ENCODE results near the gene ARMH4. TPM values are rescaled to one million over a fixed set of nuclear protein-coding genes. Genes with fewer than 3 reads are reported as not detected.

Gene ARMH4
- total RNA-seq, 2 donors from 2014 or later: 17.3 to 30.7 TPM

- WGBS, 2 experiments (ENCODE audit: insufficient coverage in 1 of 2, insufficient read length in 1 of 2): 75 to 100% methylated on average over 1 of the region's 1 CpG
- Mint-ChIP-seq H3K9me3 (no peaks in the 10 kb centered on the region), H3K4me3 (no peak overlapping the region), H3K27me3 (ENCODE audit: insufficient read depth) (peaks cover 6% of the 10 kb centered on the region), H3K36me3 (ENCODE audit: low read depth) (no peaks in the 10 kb centered on the region), H3K4me1 (peaks cover 11% of the 10 kb centered on the region), H3K27ac (no peak overlapping the region)
- H3K27me3 ChIP-seq (ENCODE audit: control insufficient read depth, insufficient read depth, low read length, poor library complexity, severe bottlenecking): peaks cover 6% of the 10 kb centered on the region
- no peaks in the 10 kb centered on the region for H3K4me1 ChIP-seq (ENCODE audit: control insufficient read depth, insufficient read depth, low read length)
- H3K4me3 ChIP-seq (ENCODE audit: low read length): no peak overlapping the region
- H3K36me3 ChIP-seq (ENCODE audit: control insufficient read depth, insufficient read depth, low read length): no peaks in the 10 kb centered on the region
- H3K9me3 ChIP-seq (ENCODE audit: control insufficient read depth, low read length): no peaks in the 10 kb centered on the region
- H3K9ac ChIP-seq (ENCODE audit: extremely low read depth, low read length, poor library complexity, severe bottlenecking): no peak overlapping the region
- H3K27ac ChIP-seq (ENCODE audit: low read depth, low read length): no peak overlapping the region
- DNase-seq: no peak
- no peak for TF ChIP-seq CTCF (conservative IDR thresholded peaks at IDR 0.05)
Measured at GRCh38 chr14:58196198-58196597, 44.2 kb upstream of the ARMH4 start.

GRCh38 chr14:58193542-58193941, 41.5 kb upstream of the ARMH4 start:
- H3K27ac ChIP-seq (ENCODE audit: low read depth, low read length): no peak overlapping the region
- 89 to 90% methylated on average over 1 to 2 of the region's 2 CpGs for WGBS, 2 experiments (ENCODE audit: insufficient coverage in 1 of 2, insufficient read length in 1 of 2)
- no peak overlapping the region for H3K9ac ChIP-seq (ENCODE audit: extremely low read depth, low read length, poor library complexity, severe bottlenecking)
- H3K36me3 Mint-ChIP-seq (ENCODE audit: low read depth): no peaks in the 10 kb centered on the region
- peaks cover 7% of the 10 kb centered on the region for H3K4me1 Mint-ChIP-seq
- H3K9me3 Mint-ChIP-seq: no peaks in the 10 kb centered on the region
- no peaks in the 10 kb centered on the region for H3K4me1 ChIP-seq (ENCODE audit: control insufficient read depth, insufficient read depth, low read length)
- H3K36me3 ChIP-seq (ENCODE audit: control insufficient read depth, insufficient read depth, low read length): no peaks in the 10 kb centered on the region
- H3K4me3 ChIP-seq (ENCODE audit: low read length): no peak overlapping the region
- H3K9me3 ChIP-seq (ENCODE audit: control insufficient read depth, low read length): no peaks in the 10 kb centered on the region
- no peak overlapping the region for H3K4me3 Mint-ChIP-seq
- no peak overlapping the region for H3K27ac Mint-ChIP-seq
- peaks cover 6% of the 10 kb centered on the region for H3K27me3 Mint-ChIP-seq (ENCODE audit: insufficient read depth)
- peaks cover 6% of the 10 kb centered on the region for H3K27me3 ChIP-seq (ENCODE audit: control insufficient read depth, insufficient read depth, low read length, poor library complexity, severe bottlenecking)
- DNase-seq: no peak
- no peak for TF ChIP-seq CTCF (conservative IDR thresholded peaks at IDR 0.05)

GRCh38 chr14:58191763-58192601, 40.0 kb upstream of the ARMH4 start:
- no peaks in the 10 kb centered on the region for H3K9me3 Mint-ChIP-seq
- DNase-seq: no peak
- Histone ChIP-seq H3K27me3 (ENCODE audit: control insufficient read depth, insufficient read depth, low read length, poor library complexity, severe bottlenecking) (peaks cover 6% of the 10 kb centered on the region), H3K27ac (ENCODE audit: low read depth, low read length) (no peak overlapping the region), H3K4me1 (ENCODE audit: control insufficient read depth, insufficient read depth, low read length) (no peaks in the 10 kb centered on the region), H3K36me3 (ENCODE audit: control insufficient read depth, insufficient read depth, low read length) (no peaks in the 10 kb centered on the region), H3K9ac (ENCODE audit: extremely low read depth, low read length, poor library complexity, severe bottlenecking) (no peak overlapping the region), H3K9me3 (ENCODE audit: control insufficient read depth, low read length) (no peaks in the 10 kb centered on the region), H3K4me3 (ENCODE audit: low read length) (no peak overlapping the region)
- peaks cover 6% of the 10 kb centered on the region for H3K27me3 Mint-ChIP-seq (ENCODE audit: insufficient read depth)
- no peak overlapping the region for H3K27ac Mint-ChIP-seq
- H3K36me3 Mint-ChIP-seq (ENCODE audit: low read depth): no peaks in the 10 kb centered on the region
- H3K4me3 Mint-ChIP-seq: no peak overlapping the region
- 78 to 85% methylated on average over 3 of the region's 3 CpGs for WGBS, 2 experiments (ENCODE audit: insufficient coverage in 1 of 2, insufficient read length in 1 of 2)
- H3K4me1 Mint-ChIP-seq: peaks cover 7% of the 10 kb centered on the region
- no peak for TF ChIP-seq CTCF (conservative IDR thresholded peaks at IDR 0.05)
